D341Med (cell line): ENCODE results near the gene STK32B.

Experiments used
- DNase-seq: peaks from one replicate; pipeline ENCODE4 v3.0.0; 2012; ENCODE audit warnings: low spot score

STK32B gene

DNA sequence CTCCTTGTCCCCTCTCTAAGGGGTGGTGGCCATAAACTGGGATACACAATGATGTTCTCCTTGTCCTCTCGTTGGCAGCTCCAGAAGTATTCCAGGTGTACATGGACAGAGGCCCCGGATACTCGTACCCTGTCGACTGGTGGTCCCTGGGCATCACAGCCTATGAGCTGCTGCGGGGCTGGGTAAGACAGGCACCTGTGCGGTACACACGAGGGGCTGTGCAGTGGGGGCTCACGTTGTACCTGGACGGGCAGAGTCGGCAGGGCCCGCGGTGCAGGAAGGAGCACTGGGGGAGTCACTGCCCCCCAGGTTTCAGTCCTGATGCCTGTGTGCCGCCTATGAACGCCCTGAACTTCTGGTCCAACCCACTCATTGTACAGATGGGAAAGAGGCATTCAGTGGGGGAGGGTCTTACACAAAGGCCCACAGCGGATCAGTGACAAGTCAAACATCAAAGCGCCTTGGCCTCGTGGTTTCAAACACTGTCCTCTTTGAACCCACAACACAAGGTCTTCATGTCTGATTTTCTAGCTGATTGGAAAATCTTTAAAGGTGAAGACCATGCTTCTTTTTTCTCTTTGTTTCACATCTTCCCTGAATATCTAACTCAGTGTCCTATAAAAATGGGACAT lies 395.4 kb downstream of the STK32B start:
- DNase-seq, result no peak

DNA sequence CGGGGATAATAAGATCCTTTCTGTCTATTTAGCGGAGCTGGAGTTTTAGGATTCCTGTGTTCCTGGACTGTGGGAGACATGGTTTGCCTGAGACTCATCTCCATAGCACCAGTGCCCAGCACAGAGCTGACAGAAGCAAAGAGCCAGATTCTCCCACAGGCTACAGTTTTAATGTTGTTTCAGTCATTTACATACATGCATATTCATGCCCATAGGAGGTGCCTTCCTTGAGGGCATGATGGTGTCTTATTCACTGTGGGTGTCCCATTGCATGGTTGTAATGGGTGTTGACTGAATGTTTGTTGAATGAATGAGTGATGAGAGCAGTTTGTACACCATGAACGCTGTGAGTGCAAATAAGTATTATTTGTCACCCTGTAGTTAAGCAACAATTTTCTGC lies 396.5 kb downstream of the STK32B start:
- no peak for DNase-seq

DNA sequence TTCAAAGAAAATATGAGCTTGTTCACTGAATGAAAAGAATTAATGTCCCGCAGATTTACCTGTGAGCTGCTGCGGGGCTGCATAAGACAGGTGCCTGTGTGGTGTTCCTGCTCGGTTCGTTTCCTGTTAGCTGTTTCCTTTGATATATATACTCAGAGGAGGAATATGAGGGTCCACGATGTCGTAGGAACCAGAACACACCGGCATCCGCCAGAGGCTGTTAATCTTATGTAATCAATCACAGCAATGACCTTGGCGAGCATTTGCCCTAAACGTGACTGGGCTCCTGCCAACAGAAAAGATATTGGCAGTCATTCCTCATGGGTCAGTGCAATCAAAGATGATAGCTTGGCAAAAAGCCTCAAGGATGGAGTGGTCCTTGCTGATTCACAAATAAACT lies 396.9 kb downstream of the STK32B start:
- DNase-seq, result no peak

DNA sequence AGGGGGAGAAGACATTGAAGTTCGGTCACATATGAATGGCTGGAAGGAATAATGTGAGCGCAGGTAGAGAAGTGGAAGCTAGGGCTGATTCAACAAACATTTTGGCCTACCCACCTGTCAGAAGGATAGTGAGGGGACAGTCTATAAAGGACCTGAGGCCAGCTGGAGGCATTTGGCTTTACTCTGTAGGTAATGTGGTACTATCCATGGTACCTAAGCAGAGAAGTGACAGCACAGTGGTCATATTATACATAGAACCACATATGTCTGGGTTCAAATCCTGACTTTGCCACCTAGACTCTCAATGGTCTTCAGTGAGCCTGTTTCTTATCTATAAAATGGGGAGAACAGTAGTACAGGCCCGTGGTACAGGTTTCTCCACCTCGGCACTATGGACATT lies 400.0 kb downstream of the STK32B start:
- DNase-seq, result no peak

GRCh38 chr4:5452156-5452555 lies 400.9 kb downstream of the STK32B start:
- DNase-seq, result no peak

DNA sequence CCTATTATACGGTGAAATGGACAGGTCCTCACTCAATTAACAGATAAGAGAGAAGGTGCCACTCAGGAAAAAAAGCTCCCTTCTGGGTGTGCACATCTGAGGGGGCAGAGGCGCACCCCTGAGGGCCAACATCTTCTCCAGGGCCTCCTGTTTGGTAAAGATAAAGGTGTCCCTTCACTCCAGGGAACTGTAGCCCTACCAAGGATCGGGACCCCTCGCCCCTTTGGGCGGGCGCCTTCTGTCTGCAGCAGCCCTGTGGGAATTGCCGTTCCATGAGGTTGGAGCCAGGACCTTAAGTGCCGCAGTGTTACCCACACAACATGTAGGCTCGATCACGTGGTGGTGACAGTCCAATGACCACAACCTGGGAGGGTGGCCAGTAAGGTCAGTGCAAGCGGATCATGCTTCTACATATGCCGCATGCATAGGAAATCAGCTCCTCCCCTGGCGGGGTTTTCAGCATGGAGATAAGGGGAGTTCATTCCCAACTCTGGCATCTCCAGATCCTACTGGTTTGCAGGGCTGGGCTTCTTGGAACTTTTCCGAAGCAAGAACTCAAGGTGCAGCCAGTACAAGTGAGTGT lies 403.8 kb downstream of the STK32B start:
- no peak for DNase-seq

- no peak for DNase-seq
Observed at GRCh38 chr4:5456296-5456845, 405.1 kb downstream of the STK32B start.

DNA sequence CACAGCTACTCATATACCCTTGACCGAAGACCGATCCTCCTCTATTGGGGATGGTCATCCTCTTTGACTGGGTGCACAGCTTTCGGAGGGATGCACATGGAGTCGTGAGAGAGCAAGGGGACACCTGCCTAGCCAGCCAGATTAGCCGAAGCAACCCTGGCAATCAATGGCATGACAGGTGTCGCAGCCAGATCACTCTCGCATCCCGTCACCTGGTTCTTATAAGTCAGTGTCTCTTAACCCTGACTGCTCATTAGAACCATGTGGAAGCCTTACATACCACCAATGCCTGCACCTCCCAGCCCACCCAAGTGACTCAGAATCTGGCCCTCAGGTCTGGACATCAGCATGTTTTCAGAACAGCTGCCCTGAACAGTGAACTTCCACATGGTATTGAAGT lies 407.4 kb downstream of the STK32B start:
- no peak for DNase-seq

DNA sequence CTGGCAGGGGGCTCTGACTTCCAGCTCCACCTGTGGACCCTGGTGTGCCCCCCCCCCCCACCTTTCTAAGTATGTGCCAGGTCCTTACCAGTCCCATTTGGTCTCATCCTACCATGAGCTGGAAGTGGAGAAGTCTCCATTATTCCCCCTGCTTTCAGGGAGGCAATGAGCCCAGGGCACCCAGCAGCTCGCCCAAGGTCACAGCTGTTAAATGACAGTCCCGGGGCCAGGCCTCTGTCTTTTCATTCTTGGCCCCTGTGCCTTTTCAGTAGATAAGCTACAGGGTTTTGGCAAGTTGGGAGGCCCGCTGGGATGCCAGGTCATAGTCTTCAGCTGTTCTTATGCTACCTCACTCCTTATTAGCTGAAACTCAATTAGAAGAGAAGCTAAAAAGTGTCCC lies 408.0 kb downstream of the STK32B start:
- DNase-seq, result no peak

GRCh38 chr4:5460106-5460801 lies 409.0 kb downstream of the STK32B start:
- DNase-seq, result no peak

DNA sequence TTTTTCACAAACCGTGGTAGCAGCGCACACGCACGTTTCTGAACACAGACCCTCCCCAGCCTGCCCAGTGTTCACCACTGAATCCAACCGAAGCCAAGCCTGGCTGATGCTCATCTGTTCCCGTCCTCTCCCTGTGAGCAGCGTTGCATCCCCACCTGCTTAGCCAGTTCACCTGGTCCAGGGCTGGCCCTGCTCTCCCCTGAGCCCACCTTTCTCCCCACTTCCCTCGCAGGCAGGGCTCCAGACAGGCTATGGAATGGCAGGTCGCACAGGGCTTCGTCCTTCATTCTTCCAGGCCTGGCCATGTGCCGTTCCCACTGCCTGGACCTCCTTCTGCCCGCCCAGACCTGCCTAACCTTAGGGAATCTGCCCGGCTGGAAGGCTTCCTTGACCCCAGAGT lies 410.2 kb downstream of the STK32B start:
- DNase-seq, result no peak

DNA sequence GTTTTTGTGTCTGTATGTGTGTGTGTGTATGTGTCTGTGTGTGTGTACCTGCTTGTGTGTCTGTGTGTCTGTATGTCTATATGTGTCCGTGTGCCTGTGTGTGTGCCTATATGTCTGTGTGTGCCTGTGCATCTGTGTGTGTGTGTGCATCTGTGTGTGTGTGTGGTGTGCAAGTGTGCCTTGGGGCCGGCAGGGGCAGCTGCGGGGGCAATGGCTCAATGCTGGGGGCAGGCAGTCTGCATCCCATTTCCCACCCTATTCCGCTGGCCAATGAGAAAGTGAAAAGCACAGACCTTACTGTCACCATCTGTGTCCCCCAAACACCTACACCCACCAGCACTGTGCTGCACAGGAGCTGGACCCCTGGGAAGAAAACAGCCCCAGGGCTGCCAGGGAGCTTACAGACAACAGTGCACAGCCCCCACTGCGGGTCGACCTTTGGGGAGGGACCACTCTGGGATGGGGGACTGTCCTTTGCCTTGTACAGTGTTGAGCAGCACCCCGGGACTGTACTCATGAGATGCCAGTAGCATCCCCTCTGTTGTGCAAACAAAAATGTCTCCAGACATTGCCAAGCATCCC lies 411.1 kb downstream of the STK32B start:
- no peak for DNase-seq

DNA sequence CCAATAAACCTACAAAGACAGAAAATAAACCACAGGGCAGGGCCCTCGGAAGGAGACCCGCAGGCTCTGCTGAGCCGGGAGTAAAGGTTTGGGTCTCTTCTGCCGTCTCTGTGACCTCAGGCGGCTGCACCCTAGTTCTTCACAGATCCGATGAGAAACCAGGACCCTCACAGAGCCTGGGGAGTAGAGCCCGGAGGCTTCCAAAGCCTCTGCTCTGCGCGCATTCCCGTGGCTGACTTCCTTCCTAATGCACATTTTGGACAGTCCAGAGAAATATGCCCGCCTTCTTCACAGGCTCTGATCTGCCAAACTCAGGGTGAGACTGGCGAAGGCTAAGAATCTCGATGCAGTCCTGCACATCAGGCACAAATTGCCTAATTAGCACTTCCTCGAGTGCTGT lies 411.6 kb downstream of the STK32B start:
- no peak for DNase-seq

GRCh38 chr4:5463361-5463760 lies 412.1 kb downstream of the STK32B start:
- DNase-seq, result no peak

GRCh38 chr4:5463936-5464650 lies 412.8 kb downstream of the STK32B start:
- DNase-seq, result no peak

- DNase-seq, result no peak
Observed at GRCh38 chr4:5465529-5465928, 414.2 kb downstream of the STK32B start.

- no peak for DNase-seq
Observed at GRCh38 chr4:5465956-5466355, 414.7 kb downstream of the STK32B start.

GRCh38 chr4:5467111-5467510 lies 415.8 kb downstream of the STK32B start:
- DNase-seq, result no peak

GRCh38 chr4:5469151-5469775 lies 418.0 kb downstream of the STK32B start:
- DNase-seq, result no peak

GRCh38 chr4:5469861-5470260 lies 418.6 kb downstream of the STK32B start:
- no peak for DNase-seq

DNA sequence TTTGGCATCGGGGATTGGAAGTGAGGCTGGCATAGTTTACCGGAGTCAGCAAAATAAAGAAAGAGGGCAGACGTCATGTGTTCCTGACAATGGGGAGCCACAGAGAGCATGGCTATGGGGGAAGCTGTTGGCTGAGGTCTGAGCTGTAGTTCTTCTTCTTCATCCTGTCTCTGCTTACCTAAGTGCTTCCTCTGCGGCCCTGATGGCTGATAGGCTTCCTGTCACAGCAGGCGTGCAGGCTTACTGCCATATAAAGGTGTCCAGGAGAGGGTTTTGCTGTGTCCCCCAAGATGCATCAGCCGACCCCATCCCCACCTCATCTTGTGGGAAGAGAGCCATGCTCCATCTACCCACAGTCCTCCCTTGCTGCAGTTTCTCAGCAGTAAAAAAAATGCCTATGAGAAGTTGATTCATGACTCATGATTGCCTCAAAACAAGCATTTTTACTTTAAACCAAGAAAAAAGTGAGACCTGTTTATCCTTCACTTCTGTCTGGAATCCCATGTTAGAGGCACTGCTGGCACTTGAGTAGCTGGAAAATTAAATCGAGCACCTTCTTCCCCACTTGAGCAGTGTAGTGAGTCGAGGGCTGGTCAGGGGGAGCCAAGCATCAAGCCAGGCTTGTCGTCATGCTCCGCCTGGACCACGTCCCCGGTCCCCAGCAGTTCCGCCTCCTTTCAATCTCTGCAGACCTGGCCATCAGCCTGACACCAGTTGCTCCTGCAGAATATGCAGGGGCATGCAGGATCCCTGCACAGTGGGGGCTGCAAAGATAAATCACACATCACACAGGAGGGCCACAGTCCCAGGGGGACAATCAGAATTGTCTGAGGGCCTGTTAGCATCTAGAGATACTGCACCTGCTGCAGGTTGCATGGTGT lies 419.3 kb downstream of the STK32B start:
- no peak for DNase-seq
